Fibroblast of peridontal ligament (primary cell): ENCODE measurements around the gene NIM1K.
"Not testable (repeated sequence)": the region's sequence is repeated elsewhere in the genome, so short reads cannot be mapped to it uniquely, and the experiment has no call there.

Experiments
- DNase-seq: peaks from one replicate; pipeline ENCODE4 v3.0.0-alpha.2; 2010; ENCODE audit errors: extremely low read depth

Gene NIM1K

DNA sequence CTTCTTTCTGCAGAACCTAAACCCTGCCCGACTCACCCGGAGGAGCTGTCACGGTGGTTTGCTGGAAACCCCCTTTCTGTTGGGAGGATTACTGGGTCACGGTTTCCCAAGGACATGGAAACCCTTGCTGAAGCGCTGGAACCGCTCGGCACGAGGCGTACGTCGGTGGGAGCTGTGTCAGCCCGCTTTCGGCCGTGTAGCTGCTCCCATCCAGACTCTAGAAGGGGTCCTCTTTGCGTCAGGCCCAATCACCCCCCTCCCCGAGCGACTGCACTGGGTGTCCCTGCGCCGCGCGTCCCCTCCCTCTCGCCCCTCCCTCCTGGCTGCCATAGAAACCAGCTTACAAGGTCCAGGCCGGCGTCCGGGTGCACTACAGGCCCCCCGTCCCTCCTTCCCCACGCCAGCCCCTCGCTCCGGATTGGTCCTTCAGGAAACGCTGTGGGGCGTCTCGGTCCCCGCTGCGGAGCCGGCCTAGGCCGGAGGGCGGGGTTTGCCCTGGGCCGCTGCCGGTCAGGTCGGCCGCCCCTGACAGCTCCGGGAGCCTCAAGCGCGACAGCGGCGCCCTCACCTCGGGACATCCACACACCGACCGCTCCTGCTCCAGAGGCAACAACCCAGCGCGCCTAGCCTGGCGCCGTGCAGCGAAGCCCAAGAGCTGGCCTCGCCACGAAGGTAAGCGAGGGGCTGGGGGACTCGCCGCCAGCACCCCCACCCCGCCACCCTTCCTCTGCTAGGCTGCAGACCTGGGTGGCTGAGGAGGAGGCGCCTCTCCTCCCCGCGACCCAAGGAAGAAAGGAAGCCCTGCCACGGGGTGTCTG lies at the start of gene NIM1K:
Gene NIM1K (plus strand): TSS at position 486 of the 818 bp plus-strand sequence. CDS start 53,551 bp downstream, outside the sequence.
- peak; percentile 25 for DNase-seq

DNA sequence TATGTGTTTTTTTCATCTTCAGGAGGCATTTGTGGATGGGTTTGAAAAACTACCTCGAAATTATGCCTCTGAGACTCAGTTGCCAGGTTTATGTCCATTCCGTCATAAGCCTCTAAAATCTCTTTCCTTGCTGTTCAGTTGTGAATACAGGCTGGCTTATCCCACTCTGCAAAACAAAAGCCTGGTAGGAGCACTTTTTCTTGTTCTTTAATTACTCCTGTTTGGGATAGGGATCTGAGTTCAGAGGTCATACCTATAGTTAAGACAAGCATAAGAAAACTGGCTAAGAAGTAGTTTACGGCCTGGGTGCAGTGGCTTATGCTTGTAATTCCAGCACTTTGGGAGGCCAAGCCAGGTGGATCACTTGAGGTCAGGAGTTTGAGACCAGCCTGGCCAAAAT lies 47.0 kb upstream of the NIM1K start:
- no peak for DNase-seq

DNA sequence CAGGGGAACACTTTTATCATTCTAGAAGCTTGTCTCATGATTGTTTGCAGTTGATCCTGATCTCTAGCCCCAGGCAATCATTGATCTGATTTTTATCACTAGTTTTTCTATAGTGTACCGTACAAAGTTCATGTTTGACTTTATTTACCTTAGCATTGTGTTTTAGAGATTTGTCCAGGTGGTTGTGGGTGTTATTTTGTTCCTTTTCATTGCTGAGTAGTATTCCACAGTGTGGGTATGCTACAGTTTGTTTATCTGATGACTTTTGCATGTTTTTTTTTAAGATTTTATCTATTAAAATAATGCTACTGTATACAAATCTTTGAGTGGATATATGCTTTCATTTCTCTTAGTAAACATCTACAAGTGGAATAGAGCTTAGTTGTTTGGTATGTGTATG lies 45.1 kb upstream of the NIM1K start:
- no peak for DNase-seq

DNA sequence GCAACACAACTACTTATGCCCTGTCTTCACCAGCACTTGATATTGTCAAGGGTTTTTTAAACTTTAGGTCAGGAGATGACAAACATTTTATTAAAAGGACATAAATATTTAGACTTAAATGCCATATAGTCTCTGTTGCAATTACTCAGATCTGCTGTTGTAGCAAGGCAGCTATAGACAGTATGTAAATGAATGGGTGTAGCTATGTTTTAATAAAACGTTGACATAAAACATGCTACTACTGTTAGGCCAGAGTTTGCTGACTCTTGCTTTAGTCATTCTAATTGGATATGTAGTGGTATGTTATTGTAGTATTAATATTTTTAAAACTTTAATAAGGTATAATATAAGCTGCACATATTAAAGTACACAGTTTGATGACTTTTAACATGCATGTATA lies 43.6 kb upstream of the NIM1K start:
- no peak for DNase-seq

DNA sequence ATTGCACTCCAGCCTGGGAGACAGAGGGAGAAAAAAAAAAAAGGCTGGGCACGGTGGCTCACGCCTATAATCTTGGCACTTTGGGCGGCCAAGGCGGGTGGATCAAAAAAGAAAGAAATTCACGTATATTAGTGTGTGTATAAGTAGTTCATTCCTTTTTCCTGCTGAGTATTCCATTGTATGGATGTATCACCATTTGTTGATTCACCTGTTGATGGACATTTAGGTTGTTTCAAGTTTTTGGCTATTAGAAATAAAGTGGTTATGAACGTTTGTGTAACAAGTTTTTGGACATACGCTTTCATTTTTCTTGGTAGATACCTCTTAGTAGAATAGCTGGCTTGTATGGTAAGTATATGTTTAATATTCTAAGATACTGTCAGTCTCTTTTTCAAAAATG lies 42.8 kb upstream of the NIM1K start:
- no peak for DNase-seq

DNA sequence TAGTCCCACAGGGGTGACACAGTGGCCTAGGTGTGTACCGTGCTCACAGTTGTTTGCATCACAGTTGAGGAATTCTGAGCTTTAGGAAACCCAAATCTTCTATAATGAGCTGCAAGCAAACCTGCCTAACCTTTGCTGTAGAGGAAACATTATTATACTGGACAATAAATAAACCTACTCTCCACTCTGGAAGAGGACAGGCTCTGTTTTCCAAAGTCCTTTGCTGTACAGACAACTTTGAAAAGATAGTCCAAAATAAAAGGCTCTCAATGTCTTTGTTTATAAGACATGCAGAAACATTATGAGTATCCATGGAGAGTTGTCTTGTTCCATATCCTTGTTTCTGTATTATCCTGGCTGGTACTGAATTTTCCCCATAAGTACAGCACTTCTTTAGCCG lies 42.0 kb upstream of the NIM1K start:
- no peak for DNase-seq

DNA sequence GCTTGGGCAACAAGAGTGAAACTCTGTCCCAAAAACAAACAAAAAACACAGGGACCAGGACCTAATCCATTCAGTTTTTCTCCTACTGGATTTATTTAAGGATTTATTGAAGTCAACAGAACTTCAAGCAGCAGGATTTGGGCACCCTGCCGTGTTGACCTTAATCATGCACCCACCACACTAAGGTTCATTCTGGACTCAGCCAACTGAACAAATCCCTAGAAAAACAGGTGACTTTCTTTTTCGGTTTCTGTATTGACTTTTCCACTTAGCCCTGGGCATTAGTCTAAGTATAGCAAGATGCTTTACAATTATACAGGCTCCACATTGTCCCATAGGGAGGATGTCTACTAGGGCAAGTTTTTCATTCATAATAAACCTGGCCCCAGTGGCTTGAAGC lies 41.3 kb upstream of the NIM1K start:
- DNase-seq, result no peak

DNA sequence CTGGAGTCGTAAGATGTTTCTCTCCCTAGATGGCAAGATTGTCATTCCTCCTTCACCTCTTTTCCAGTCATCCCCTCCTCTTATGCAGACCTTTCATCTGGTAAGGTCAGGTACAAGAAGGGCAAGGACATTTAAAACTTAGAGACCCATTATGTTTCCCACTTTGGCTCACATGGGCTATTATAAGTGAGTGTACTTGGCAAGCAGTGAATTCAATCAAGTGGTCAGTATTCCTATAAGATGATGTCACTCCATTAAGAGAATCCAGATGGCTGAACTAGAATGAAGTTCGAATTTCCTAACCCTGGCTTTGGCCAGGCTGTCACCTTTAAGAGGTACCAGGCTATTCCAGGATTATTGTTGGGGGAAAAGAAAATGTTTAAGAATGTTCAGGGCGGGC lies 39.1 kb upstream of the NIM1K start:
- DNase-seq, result peak; percentile 91

DNA sequence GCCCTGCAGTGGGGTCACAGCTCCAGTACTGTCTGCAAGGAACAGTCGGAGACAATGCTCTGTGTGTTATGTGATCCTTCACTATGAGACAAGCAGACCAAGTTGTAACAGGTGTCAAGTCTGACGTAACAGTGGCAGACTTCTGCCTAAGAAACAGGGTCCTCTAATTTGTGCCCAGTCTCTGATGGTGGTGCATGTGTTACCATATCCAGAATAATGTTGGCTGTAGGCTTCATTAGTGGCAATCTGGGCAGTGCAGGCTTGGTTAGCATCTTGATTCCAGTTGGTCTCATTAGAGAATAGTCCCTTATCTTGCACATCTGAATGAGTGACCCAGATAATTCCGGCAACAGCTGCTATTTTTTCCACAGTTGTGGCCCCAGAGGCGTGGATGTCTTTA lies 37.6 kb upstream of the NIM1K start:
- no peak for DNase-seq

DNA sequence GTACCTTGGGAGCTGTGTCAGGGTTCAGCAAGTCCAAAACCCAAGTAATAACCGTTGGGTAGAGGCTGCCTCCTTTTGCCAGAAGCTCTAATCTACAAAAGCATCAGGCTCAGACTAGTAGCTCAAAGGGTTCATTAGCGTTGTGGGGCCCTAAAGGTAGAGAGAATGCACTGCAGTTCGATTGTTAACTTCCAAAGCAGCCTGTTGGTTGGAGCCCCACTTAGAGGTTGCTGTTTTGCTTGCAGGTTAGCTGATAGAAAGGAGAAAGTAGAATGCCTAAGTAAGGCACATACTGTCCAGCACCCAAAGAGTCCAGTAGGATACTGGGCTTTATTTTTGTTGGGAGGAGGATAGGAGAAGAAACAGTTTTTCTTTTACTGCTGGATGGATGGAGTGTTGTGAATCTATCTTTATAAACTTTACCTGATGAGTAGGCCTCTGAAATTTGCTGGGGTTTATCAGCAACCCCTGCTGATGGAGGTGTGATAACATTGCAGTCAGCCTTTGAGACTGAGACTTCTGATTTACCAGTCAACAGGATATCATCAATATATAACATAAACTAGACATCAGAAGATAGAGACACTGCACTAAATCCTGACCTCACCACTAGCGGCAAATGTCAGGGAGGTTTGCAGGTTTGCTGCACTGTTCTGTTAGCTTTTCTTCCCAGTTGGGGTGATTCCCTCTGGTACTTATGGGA lies 36.5 kb upstream of the NIM1K start:
- no peak for DNase-seq

DNA sequence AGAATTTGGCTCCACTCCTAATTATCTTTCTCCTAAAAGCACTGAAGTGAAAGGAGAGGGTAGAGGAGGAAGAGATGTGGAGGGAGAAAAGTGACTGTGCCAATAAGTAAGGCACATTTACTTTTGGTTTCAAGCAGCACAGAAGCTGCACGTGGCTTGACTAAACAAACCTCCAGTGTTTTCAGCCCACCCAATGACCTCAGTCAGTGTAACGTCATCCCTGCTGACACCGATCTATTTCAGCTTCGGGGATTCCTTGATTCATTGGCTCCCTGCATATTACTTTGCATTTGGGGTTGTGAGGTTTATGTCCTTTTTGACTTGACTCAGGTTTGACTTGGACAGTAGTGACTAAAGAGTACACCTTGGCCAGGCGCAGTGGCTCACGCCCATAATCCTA lies 35.6 kb upstream of the NIM1K start:
- DNase-seq, result peak; percentile 84

DNA sequence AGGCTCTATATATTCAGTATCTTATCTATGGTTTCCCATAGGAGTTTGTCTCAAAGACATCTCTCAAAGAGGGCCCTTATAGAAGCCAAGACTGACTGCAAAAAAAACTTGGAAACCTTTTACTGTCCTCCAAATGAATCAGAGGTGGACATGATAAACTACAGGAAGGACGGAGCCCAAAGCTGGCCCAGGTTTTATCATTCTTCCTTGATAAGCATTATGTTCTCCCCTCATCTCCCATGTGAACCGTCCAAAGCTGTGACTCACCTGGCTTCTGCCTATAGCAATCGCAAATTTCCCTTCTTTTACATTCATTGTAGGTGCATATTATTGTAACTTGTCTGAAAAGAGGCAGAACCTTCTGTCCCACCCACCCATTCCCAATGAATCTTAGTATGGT lies 35.0 kb upstream of the NIM1K start:
- DNase-seq, result no peak

DNA sequence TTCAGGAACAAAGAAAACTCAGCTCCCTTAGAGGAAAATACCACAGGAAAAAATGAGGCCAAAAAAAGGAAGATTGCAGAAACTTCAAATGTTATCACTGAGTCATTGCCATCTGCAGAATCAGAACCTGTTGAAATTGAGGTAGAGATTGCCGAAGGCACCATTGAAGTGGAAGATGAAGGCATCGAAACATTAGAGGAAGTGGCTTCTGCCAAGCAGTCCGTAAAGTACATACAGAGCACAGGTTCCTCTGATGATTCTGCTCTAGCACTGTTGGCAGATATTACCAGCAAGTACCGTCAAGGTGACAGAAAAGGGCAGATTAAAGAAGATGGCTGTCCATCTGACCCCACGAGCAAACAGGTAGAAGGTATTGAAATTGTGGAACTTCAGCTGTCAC lies 30.8 kb upstream of the NIM1K start:
- DNase-seq, result no peak

DNA sequence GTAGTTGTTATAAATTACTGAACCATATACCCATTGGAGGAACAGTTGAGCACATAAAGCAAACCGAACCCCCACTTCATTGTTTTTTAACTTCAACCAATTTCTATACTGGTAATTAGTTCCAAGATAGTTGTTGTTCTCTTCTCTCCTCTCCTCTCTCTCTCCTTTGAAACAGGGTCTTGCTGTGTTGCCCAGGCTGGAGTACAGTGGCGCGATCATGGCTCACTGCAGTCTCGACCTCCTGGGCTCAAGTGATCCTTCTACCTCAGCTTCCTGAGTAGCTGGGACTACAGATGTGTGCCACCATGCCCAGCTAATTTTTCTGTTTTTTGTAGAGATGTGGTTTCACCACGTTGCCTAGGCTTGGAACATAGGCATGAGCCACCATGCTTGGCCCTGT lies 27.2 kb upstream of the NIM1K start:
- not testable (repeated sequence) for DNase-seq

DNA sequence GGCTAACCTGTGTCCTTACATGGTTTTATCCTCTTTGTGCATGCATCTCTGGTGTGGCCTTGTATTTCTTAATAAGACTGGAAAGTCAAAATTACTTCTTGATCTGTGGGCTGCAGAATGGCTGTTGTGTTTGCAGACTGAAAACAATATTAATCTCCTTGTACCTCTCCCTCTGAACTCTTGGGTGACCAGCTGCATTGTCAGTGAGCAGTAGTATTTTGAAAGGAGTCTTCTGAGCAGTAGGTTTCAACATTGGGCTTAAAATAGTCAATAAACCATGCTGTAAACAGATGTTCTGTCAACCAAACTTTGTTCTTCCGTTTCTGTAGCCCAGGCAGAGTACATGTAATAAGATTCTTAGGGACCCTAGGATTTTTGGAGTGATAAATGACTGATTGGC lies 26.7 kb upstream of the NIM1K start:
- DNase-seq, result no peak

DNA sequence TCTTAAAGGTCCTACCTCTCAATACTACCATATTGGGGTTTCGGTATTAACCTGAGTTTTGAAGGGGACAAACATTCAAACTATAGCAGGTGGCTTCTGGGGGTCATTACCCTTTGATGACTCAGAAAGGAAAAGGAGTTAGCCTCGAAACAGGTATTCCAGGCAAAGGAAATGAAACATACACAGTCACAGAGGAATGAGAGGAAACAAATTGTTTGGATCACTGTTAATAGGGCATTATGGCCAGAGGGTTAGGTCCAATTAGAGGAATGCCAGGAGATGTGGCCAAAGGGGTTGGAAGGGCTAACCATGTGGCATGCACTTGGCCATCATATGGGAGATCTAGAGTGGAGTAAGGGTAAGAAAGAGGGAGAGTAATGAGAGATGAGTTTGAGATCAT lies 23.9 kb upstream of the NIM1K start:
- no peak for DNase-seq

DNA sequence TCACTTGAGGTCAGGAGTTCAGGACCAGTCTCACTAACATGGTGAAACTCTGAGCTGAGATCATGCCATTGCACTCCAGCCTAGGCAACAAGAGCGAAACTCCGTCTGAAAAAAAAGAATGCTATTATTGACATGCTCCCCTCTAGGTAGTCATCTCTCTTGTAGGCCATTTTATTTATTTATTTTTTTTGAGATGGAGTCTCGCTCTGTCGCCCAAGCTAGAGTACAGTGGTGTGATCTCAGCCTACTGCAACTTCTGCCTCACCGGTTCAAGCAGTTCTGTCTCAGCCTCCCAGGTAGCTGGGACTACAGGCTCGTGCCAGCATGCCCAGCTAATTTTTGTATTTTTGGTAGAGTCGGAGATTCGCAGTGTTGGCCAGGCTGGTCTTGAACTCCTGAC lies 20.6 kb upstream of the NIM1K start:
- DNase-seq, result no peak

DNA sequence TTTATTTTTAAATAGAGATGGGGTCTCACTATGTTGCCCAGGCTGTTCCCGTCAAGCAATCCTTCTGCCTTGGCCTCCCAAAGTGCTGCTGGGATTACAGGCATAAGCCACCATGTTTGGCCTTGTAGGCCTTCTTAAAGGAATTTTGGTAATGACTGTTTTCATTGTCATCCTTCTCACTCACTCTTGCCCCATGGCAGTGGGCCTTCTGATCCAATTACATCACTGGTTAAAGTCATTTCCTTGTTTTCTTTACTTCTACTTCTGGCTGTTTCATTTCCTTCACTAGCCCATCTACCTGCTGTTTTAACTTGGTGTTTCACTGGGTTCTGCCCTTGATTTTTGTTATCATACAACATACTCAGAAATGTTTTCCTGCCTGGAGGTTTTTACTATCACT lies 20.1 kb upstream of the NIM1K start:
- no peak for DNase-seq

DNA sequence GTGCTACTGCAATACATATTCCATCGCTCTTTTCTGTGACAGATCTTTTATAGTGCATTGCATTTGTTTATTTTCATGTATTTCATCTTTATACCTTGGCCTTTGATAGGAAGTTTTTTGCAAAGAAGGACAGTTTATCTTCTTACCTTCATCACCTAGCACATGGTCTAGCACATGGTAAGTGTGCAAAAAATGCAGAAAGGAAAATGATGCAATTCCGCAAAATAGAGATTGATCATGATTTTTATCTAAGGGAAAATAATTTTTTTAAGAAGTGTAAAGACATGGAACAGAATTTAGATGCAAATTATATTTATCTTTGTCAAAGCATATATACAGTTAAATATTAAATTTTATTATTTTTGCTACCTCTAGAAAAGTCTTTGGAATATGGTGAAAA lies 19.2 kb upstream of the NIM1K start:
- DNase-seq, result no peak

DNA sequence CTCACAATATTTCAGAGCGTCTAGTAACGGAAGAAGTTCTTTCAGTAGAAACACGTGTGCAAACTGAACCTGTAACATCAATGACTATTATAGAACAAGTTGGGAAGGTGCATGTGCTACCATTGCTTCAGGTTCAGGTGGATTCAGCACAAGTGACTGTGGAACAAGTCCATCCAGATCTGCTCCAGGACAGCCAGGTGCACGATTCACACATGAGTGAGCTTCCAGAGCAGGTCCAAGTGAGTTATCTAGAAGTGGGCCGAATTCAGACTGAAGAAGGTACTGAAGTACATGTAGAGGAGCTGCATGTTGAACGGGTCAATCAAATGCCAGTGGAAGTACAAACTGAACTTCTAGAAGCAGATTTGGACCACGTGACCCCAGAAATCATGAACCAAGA lies 17.4 kb upstream of the NIM1K start:
- no peak for DNase-seq

DNA sequence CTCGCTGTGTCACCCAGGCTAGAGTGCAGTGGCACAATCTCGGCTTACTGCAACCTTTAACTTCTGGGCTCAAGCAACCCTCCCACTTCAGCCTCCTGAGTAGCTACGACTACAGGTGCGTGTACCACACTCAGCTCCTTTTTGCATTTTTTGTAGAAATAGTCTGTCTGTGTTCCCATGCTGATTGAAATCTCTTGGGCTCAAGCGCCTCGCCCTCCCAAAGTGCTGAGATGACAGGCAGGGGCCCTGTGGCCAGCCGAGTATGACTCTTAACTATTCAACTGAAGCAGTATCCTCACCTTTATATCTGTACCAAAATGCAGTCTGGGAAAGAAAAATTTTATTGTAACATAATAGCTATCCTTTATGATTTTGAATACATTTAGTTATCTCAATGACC lies 12.2 kb upstream of the NIM1K start:
- DNase-seq, result no peak

DNA sequence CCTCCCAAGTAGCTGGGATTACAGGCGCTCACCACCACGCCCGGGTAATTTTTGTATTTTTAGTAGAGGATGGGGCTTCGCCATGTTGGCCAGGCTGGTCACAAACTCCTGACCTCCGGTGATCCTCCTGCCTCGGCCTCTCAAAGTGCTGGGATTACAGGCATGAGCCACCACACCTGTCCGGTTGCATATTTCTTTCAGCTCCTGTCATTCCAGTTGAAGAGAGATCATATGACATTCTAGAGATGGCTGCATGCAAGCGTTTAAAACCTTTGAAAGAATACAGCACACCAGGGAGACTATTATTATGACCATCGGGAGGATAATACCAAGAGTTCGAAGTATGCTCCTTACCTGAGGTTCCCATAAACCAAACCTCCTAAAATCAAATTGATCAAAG lies 9.6 kb upstream of the NIM1K start:
- DNase-seq, result no peak

DNA sequence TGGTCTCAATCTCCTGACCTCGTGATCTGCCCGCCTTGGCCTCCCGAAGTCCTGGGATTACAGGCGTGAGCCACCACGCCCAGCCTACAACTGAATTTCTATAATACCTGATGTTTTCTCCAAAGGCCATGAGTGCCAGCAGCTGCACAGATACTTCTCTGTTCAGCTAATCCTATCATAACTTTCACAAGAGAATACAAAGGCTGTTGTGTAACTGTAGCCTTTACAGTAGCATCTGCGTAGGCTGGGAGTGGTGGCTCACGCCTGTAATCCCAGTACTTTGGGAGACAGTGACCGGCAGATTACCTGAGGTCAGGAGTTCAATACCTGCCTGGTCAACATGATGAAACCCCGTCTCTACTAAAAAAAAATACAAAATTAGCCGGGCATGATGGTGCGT lies 8.9 kb upstream of the NIM1K start:
- DNase-seq, result not testable (repeated sequence)
